ENCODE results near the gene CHD1. TPM values are rescaled to one million over a fixed set of nuclear protein-coding genes. Genes with fewer than 3 reads are reported as not detected.

The CHD1 gene
- total and polyA plus RNA-seq, 2 donors (not counting 3 experiments of a cell fraction or from before 2014, with no cell fraction given), result 16.2 to 48.9 TPM

- ChIA-PET POLR2A (no interaction called here), CTCF (interaction anchor here (1.5 kb wide), 1 partner anchor 14 kb away, joined by 4 read pairs; no protein-coding TSS in a partner anchor)
- Histone ChIP-seq H3K9me3 (replicated peaks; ENCODE audit: control insufficient read depth, insufficient read depth, low read length) (no peaks in the 10 kb centered on the region), H2AFZ (ENCODE audit: low read depth, low read length) (no peak overlapping the region), H3K36me3 (ENCODE audit: control insufficient read depth in 2 of 2, extremely low read depth in 1 of 2, insufficient read depth in 2 of 2, low read length in 2 of 2) (no peaks in the 10 kb centered on the region), H3K4me2 (ENCODE audit: insufficient read depth, low read length) (no peak overlapping the region), H3K9me1 (replicated peaks; ENCODE audit: control insufficient read depth, extremely low read depth, insufficient read depth, low read length) (no peaks in the 10 kb centered on the region), H3K4me1 (ENCODE audit: control insufficient read depth, extremely low read depth, insufficient read depth, low read length) (no peaks in the 10 kb centered on the region), H3K27me3 (ENCODE audit: control insufficient read depth in 2 of 2, insufficient read depth in 2 of 2, low read length in 2 of 2) (no peaks in the 10 kb centered on the region), H3K4me3 (replicated peaks in 1 of 3; ENCODE audit: insufficient read depth in 1 of 3, low read depth in 1 of 3, low read length in 3 of 3) (no peak overlapping the region), H4K20me1 (replicated peaks; ENCODE audit: control insufficient read depth, extremely low read depth, insufficient read depth, low read length) (no peaks in the 10 kb centered on the region), H3K79me2 (ENCODE audit: control insufficient read depth, insufficient read depth, low read length) (no peaks in the 10 kb centered on the region), H3K27ac (ENCODE audit: insufficient read depth, low read depth, low read length) (no peak overlapping the region), H3K9ac (replicated peaks; ENCODE audit: extremely low read depth, insufficient read depth, low read length) (no peak overlapping the region)
- FAIRE-seq (no peak), DNase-seq (ENCODE audit: low read depth, low spot score) (no peak)
- intact Hi-C loops (cut with micrococcal nuclease) (no loop called here), dilution Hi-C loops (cut with MboI; ENCODE audit: extremely low pct_ligation_motif_present, low sequenced_read_pairs) (no loop called here)
- no TSS peak for BruUV-seq (replicated peaks)
- TF ChIP-seq FOS (IDR thresholded peaks at IDR 0.05; ENCODE audit: borderline replicate concordance, insufficient read depth, low read length) (no peak), JUN (IDR thresholded peaks at IDR 0.05; ENCODE audit: borderline replicate concordance, insufficient read depth, insufficient read length, low read depth) (no peak), EZH2 (IDR thresholded peaks at IDR 0.05; ENCODE audit: borderline replicate concordance, low read depth, low read length, severe bottlenecking) (no peak), POLR2A (IDR thresholded peaks at IDR 0.05; ENCODE audit: low read depth, low read length) (no peak), MYC (IDR thresholded peaks at IDR 0.05; ENCODE audit: low read depth, low read length) (no peak), POLR2AphosphoS5 (IDR thresholded peaks at IDR 0.05; ENCODE audit: insufficient read depth, low read depth, low read length) (no peak), GATA2 (IDR thresholded peaks at IDR 0.05; ENCODE audit: insufficient read depth, insufficient read length, low read depth, low read length) (no peak)
- TF ChIP-seq, protein P1, sequence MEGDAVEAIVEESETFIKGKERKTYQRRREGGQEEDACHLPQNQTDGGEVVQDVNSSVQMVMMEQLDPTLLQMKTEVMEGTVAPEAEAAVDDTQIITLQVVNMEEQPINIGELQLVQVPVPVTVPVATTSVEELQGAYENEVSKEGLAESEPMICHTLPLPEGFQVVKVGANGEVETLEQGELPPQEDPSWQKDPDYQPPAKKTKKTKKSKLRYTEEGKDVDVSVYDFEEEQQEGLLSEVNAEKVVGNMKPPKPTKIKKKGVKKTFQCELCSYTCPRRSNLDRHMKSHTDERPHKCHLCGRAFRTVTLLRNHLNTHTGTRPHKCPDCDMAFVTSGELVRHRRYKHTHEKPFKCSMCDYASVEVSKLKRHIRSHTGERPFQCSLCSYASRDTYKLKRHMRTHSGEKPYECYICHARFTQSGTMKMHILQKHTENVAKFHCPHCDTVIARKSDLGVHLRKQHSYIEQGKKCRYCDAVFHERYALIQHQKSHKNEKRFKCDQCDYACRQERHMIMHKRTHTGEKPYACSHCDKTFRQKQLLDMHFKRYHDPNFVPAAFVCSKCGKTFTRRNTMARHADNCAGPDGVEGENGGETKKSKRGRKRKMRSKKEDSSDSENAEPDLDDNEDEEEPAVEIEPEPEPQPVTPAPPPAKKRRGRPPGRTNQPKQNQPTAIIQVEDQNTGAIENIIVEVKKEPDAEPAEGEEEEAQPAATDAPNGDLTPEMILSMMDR (IDR thresholded peaks at IDR 0.05; ENCODE audit: extremely low read depth in 1 of 2, insufficient read depth in 1 of 2, low read depth in 1 of 2, low read length in 2 of 2), result no peak
- TF ChIP-seq, protein P2, sequence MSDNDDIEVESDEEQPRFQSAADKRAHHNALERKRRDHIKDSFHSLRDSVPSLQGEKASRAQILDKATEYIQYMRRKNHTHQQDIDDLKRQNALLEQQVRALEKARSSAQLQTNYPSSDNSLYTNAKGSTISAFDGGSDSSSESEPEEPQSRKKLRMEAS (IDR thresholded peaks at IDR 0.05; ENCODE audit: insufficient read depth, insufficient read length), result no peak
Measured at GRCh38 chr5:98961665-98962344, 33.0 kb upstream of the CHD1 start.

Data from endothelial cell of umbilical vein (primary cell).